HepG2 (cell line): Measurements from ENCODE around the gene ARIH2. TPM values are rescaled to one million over a fixed set of nuclear protein-coding genes. Genes with fewer than 3 reads are reported as not detected.

Source experiments
- ATAC-seq: fragments of 200-7000 bp; cut with Tn5 transposase; 3 replicates; pipeline ENCODE4 v1.9.1; 2020; ENCODE audit warnings: mild to moderate bottlenecking, moderate library complexity
- BruUV-seq: library from RNA; stranded (reverse); fragments of 400-500 nt; replicated peaks from 2 replicates; lab custom pipeline; 2021; lab: Mats Ljungman, UMichigan
- CTCF ChIA-PET: fragments of 300-600 bp; formaldehyde crosslinking; extraction: SDS; loops from one replicate; lab custom pipeline; 2021; ENCODE audit warnings: low total read pairs, inconsistent platforms, low intra/inter-chr PET ratio; lab: Yijun Ruan, JAX
- POLR2A ChIA-PET: fragments of 350-600 bp; sonication (Branson Sonifier 250); formaldehyde crosslinking; loops from one replicate; lab custom pipeline; 2020; ENCODE audit warnings: antibody characterized with exemption, inconsistent platforms; lab: Yijun Ruan, JAX
- DNase-seq: peaks from one replicate; pipeline ENCODE4 v3.0.0-alpha.2; 2015; ENCODE audit warnings: low spot score
- FAIRE-seq: peaks from 3 replicates; lab custom pipeline; 2011; peaks lifted over from hg19 to GRCh38; lab: Jason Lieb, UNC
- H2AFZ ChIP-seq: one replicate; pipeline ENCODE4 v1.6.1; 2011; ENCODE audit warnings: low read length, inconsistent platforms
- H3K27ac ChIP-seq: fragments of 300-600 bp; 3 replicates; pipeline ENCODE4 v1.8.0; 2011; ENCODE audit warnings: mixed run types, mild to moderate bottlenecking, mixed read lengths, low read length, inconsistent platforms; ENCODE audit not compliant: insufficient read depth; ENCODE audit errors: extremely low read length
- H3K27me3 ChIP-seq, 2 experiments: fragments of 200-600 bp in 1 of 2; 2 replicates in 1 of 2; 3 replicates in 1 of 2; pipeline versions ENCODE4 v1.6.0 to v1.8.0; 2011; ENCODE audit warnings: low read length in 2 of 2, mild to moderate bottlenecking in 2 of 2, moderate library complexity in 2 of 2, inconsistent platforms in 1 of 2; ENCODE audit not compliant: insufficient read depth in 2 of 2, control insufficient read depth in 1 of 2
- H3K36me3 ChIP-seq, 2 experiments: fragments of 200-600 bp in 1 of 2; replicated peaks in 1 of 2; 2 replicates in 1 of 2; 3 replicates in 1 of 2; pipeline versions ENCODE4 v1.5.1 to v1.8.0; 2011; ENCODE audit warnings: low read length in 2 of 2, inconsistent platforms in 1 of 2; ENCODE audit not compliant: insufficient read depth in 2 of 2, control insufficient read depth in 1 of 2
- H3K4me1 ChIP-seq: 2 replicates; pipeline ENCODE4 v1.5.1; 2012; ENCODE audit warnings: low read length, inconsistent platforms; ENCODE audit not compliant: insufficient read depth
- H3K4me2 ChIP-seq: 2 replicates; pipeline ENCODE4 v1.6.0; 2011; ENCODE audit warnings: low read depth, low read length, inconsistent platforms
- H3K4me3 ChIP-seq, 3 experiments: fragments of 200-600 bp in 1 of 3; sonication (generic), shearing (Covaris generic) in 1 of 3; replicated peaks in 1 of 3; 2 replicates each; pipeline ENCODE4 v1.5.1; 2011 to 2016; ENCODE audit warnings: low read length in 3 of 3, inconsistent platforms in 2 of 3, low read depth in 2 of 3, mild to moderate bottlenecking in 2 of 3, control low read depth in 1 of 3, mixed read lengths in 1 of 3; ENCODE audit not compliant: insufficient read depth in 1 of 3
- H3K79me2 ChIP-seq: one replicate; pipeline ENCODE4 v1.6.1; 2011; ENCODE audit warnings: low read length, inconsistent platforms; ENCODE audit not compliant: insufficient read depth
- H3K9ac ChIP-seq: 2 replicates; pipeline ENCODE4 v1.6.0; 2011; ENCODE audit warnings: mild to moderate bottlenecking, low read depth, low read length, inconsistent platforms; ENCODE audit not compliant: insufficient read depth
- H3K9me3 ChIP-seq: 2 replicates; pipeline ENCODE4 v1.5.1; 2012; ENCODE audit warnings: mild to moderate bottlenecking, low read length
- H4K20me1 ChIP-seq: 2 replicates; pipeline ENCODE4 v1.6.0; 2011; ENCODE audit warnings: inconsistent platforms, mild to moderate bottlenecking, low read length, moderate library complexity; ENCODE audit not compliant: insufficient read depth
- ARHGAP35 ChIP-seq: sonication (generic); formaldehyde crosslinking; IDR thresholded peaks from 2 replicates; pipeline ENCODE4 v1.9.0; 2022; ENCODE audit warnings: mild to moderate bottlenecking, inconsistent platforms, moderate library complexity, missing genetic modification reagents, borderline replicate concordance
- ARID5B ChIP-seq: IDR thresholded peaks from 2 replicates; pipeline ENCODE4 v1.4.0; 2020; ENCODE audit warnings: mild to moderate bottlenecking, missing genetic modification reagents
- BRCA1 ChIP-seq: sonication (generic); formaldehyde crosslinking; IDR thresholded peaks from 2 replicates; pipeline ENCODE4 v1.4.0; 2020; ENCODE audit warnings: missing genetic modification reagents
- HDAC6 ChIP-seq: fragments of 200-600 bp; sonication (generic); IDR thresholded peaks from 2 replicates; pipeline ENCODE4 v1.7.0; 2017; ENCODE audit warnings: mild to moderate bottlenecking, antibody characterized with exemption, low read length, low read depth
- HES4 ChIP-seq: sonication (generic); formaldehyde crosslinking; IDR thresholded peaks from 2 replicates; pipeline ENCODE4 v1.9.0; 2021; ENCODE audit warnings: mild to moderate bottlenecking, missing genetic modification reagents, borderline replicate concordance
- HMG20B ChIP-seq: conservative IDR thresholded peaks from 2 replicates; pipeline ENCODE4 v1.6.1; 2016; ENCODE audit warnings: missing genetic modification reagents, missing compliant biosample characterization
- PRMT3 ChIP-seq: sonication (generic); formaldehyde crosslinking; IDR thresholded peaks from 2 replicates; pipeline ENCODE4 v1.8.1; 2022; ENCODE audit warnings: low read depth, mild to moderate bottlenecking, moderate library complexity, missing genetic modification reagents, borderline replicate concordance
- REL ChIP-seq: sonication (generic); formaldehyde crosslinking; conservative IDR thresholded peaks from 2 replicates; pipeline ENCODE4 v1.8.0; 2022; ENCODE audit warnings: mild to moderate bottlenecking, missing genetic modification reagents, moderate library complexity
- SKIL ChIP-seq: sonication (generic); formaldehyde crosslinking; IDR thresholded peaks from 2 replicates; pipeline ENCODE4 v1.8.0; 2022; ENCODE audit warnings: missing genetic modification reagents, mild to moderate bottlenecking, moderate library complexity, borderline replicate concordance
- SRY ChIP-seq: sonication (generic); formaldehyde crosslinking; IDR thresholded peaks from 2 replicates; pipeline ENCODE4 v1.8.0; 2022; ENCODE audit warnings: mild to moderate bottlenecking, missing genetic modification reagents
- TCF7L2 ChIP-seq: IDR thresholded peaks from 2 replicates; pipeline ENCODE4 v1.6.1; 2011; ENCODE audit warnings: mild to moderate bottlenecking, low read depth, low read length, moderate library complexity
- ZNF121 ChIP-seq: sonication (generic); formaldehyde crosslinking; IDR thresholded peaks from 2 replicates; pipeline ENCODE4 v1.5.0; 2020; ENCODE audit warnings: mild to moderate bottlenecking, missing genetic modification reagents
- ZNF17 ChIP-seq: sonication (generic); formaldehyde crosslinking; IDR thresholded peaks from 2 replicates; pipeline ENCODE4 v1.5.0; 2020; ENCODE audit warnings: mild to moderate bottlenecking, missing genetic modification reagents
- ZNF207 ChIP-seq: fragments of 450-650 bp; IDR thresholded peaks from 2 replicates; pipeline ENCODE4 v1.6.1; 2016; ENCODE audit warnings: antibody characterized with exemption, borderline replicate concordance
- ZNF607 ChIP-seq: sonication (generic); formaldehyde crosslinking; IDR thresholded peaks from 2 replicates; pipeline ENCODE4 v1.5.1; 2020; ENCODE audit warnings: missing genetic modification reagents, mild to moderate bottlenecking, borderline replicate concordance
- ZNF841 ChIP-seq: sonication (generic); formaldehyde crosslinking; IDR thresholded peaks from 2 replicates; pipeline ENCODE4 v1.8.1; 2023; ENCODE audit warnings: missing genetic modification reagents, borderline replicate concordance
- WGBS: methylation state at CpG from one replicate; pipeline ENCODE4 v1.1.6; 2017; ENCODE audit warnings: low lambda C conversion rate; 5-methylcytosine and 5-hydroxymethylcytosine counted together
- in situ Hi-C: cut with HindIII; loops from 2 replicates; pipeline ENCODE4 v1.10.0; 2017; ENCODE audit warnings: low pct_unique_long_range_greater_than_20kb; ENCODE audit not compliant: extremely low pct_ligation_motif_present
- intact Hi-C: fragments of 100-400 bp; cut with micrococcal nuclease; formaldehyde crosslinking; loops from one replicate; pipeline ENCODE4 v1.10.0; 2022; ENCODE audit not compliant: unreplicated experiment
- polyA plus RNA-seq, 8 experiments: library from polyadenylated mRNA; depleted of rRNA in 3 of 8; stranded (reverse) in 7 of 8; unstranded in 1 of 8; fragments of >200 nt; fragmentation: Illumina TruSeq in 4 of 8; extraction: Trizol in 4 of 8; gene quantifications; 2 replicates each; pipeline versions ENCODE4 v1.2.1 to v1.2.3, GENCODE V29; 2011 to 2016; ENCODE audit warnings: low read depth in 4 of 8, missing spikeins in 1 of 8, mixed read lengths in 1 of 8; ENCODE audit not compliant: insufficient read depth in 1 of 8
- total RNA-seq, 5 experiments: library from RNA; depleted of rRNA; stranded (reverse); fragments of >200 nt; fragmentation: Illumina TruSeq; extraction: Trizol; gene quantifications; 2 replicates each; pipeline ENCODE4 v1.2.3, GENCODE V29; 2016; ENCODE audit warnings: low read depth in 1 of 5
- TF ChIP-seq, protein P1 (sequence below): IDR thresholded peaks from 2 replicates; pipeline ENCODE4 v1.6.1; 2016

The ARIH2 gene
- total and polyA plus RNA-seq, 2 of the 13 experiments (the other 11 are each of a cell fraction or from before 2014, with no cell fraction given) = 64.8 to 83.3 TPM

- Histone ChIP-seq H3K79me2 (peaks cover 24% of the 10 kb centered on the region), H4K20me1 (peaks cover 15% of the 10 kb centered on the region; the same call in 1 of the 2 replicates), H3K4me1 (peaks cover 28% of the 10 kb centered on the region), H3K4me2 (peak within 1 kb of the TSS; percentile 89), H3K9me3 (no peaks in the 10 kb centered on the region), H2AFZ (no peak within 1 kb of the TSS), H3K27ac (peak within 1 kb of the TSS; percentile 55), H3K4me3 (peak within 1 kb of the TSS; percentile 68 to 96 (median 84)), H3K36me3 (peaks cover 11 to 30% of the 10 kb centered on the region in 2 experiments), H3K27me3 (no peaks in the 10 kb centered on the region; a peak in 1 of 5 replicates), H3K9ac (peak within 1 kb of the TSS; percentile 73)
- ATAC-seq (peak; percentile 29), FAIRE-seq (no peak), DNase-seq (peak; percentile 72)
- BruUV-seq = no TSS peak
- in situ Hi-C loops = no loop called here
- ChIA-PET POLR2A (interaction anchor here (2.0 to 11.1 kb wide), 3 partner anchors 9 to 76 kb away, joined by 10 to 280 read pairs (median 10); partner anchors contain the start of genes IMPDH2, QRICH1 and WDR6), CTCF (no interaction called here)
- WGBS = 0% methylated on average over 17 of the region's 85 CpGs
- intact Hi-C loops = no loop called here
- TF ChIP-seq SRY (no peak), SKIL (CRISPR knock-in tag) (no peak), HMG20B (no peak), ARHGAP35 (CRISPR knock-in tag) (no peak), ZNF121 (CRISPR knock-in tag) (peak; percentile 99), ZNF841 (no peak), ARID5B (no peak), TCF7L2 (no peak), ZNF607 (CRISPR knock-in tag) (no peak; the same call in 1 of the 2 replicates), HES4 (no peak), PRMT3 (CRISPR knock-in tag) (peak; percentile 82; the same call in 1 of the 2 replicates), HDAC6 (no peak), BRCA1 (CRISPR knock-in tag) (no peak), ZNF207 (no peak), REL (CRISPR knock-in tag) (no peak), ZNF17 (CRISPR knock-in tag) (no peak)
- TF ChIP-seq, protein P1, sequence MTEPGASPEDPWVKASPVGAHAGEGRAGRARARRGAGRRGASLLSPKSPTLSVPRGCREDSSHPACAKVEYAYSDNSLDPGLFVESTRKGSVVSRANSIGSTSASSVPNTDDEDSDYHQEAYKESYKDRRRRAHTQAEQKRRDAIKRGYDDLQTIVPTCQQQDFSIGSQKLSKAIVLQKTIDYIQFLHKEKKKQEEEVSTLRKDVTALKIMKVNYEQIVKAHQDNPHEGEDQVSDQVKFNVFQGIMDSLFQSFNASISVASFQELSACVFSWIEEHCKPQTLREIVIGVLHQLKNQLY = no peak
Observed at GRCh38 chr3:49017971-49018706, 99.5 kb downstream of the ARIH2 start, which contains the start of gene DALRD3. Gene DALRD3, minus strand, starts transcription at chr3:49018580. Its CDS starts 16 bp downstream, at chr3:49018564.
